Large intestine (tissue), 3 donors: ENCODE measurements around the gene H6PD. TPM values are rescaled to one million over a fixed set of nuclear protein-coding genes. Genes with fewer than 3 reads are reported as not detected.

Experiments used
- DNase-seq, 2 donors: peaks; one replicate each; pipeline versions ENCODE4 v3.0.0 to v3.0.0-alpha.2; 2013
- H3K27ac ChIP-seq: one replicate; pipeline ENCODE4 v1.5.1; 2013; ENCODE audit warnings: low read length
- H3K27me3 ChIP-seq: 2 replicates; pipeline ENCODE4 v1.6.1; 2013; ENCODE audit warnings: low read length; ENCODE audit not compliant: control insufficient read depth, insufficient read depth
- H3K36me3 ChIP-seq: 2 replicates; pipeline ENCODE4 v1.6.1; 2013; ENCODE audit warnings: low read length; ENCODE audit not compliant: control insufficient read depth, insufficient read depth
- H3K4me1 ChIP-seq: one replicate; pipeline ENCODE4 v1.6.1; 2013; ENCODE audit warnings: low read length; ENCODE audit not compliant: control insufficient read depth, insufficient read depth
- H3K4me3 ChIP-seq: one replicate; pipeline ENCODE4 v1.5.1; 2013; ENCODE audit warnings: low read length
- H3K9me3 ChIP-seq: one replicate; pipeline ENCODE4 v1.6.1; 2013; ENCODE audit warnings: mild to moderate bottlenecking, low read depth, low read length, moderate library complexity; ENCODE audit not compliant: control insufficient read depth
- WGBS: methylation state at CpG from one replicate; pipeline ENCODE4 v1.1.5; 2013; ENCODE audit warnings: low lambda C conversion rate; ENCODE audit not compliant: insufficient coverage; 5-methylcytosine and 5-hydroxymethylcytosine counted together
- polyA plus RNA-seq: library from polyadenylated mRNA; unstranded; fragments of 120-200 nt; gene quantifications from one replicate; pipeline ENCODE4 v1.2.1, GENCODE V29; 2013

Gene H6PD
- polyA plus RNA-seq, 1 donor, result 36.6 TPM

GRCh38 chr1:9267827-9268581 is 33.4 kb downstream of the H6PD start:
- H3K9me3 ChIP-seq, result no peaks in the 10 kb centered on the region
- H3K36me3 ChIP-seq, result peaks cover 46% of the 10 kb centered on the region
- no peak for DNase-seq
- H3K4me3 ChIP-seq, result no peak overlapping the region
- no peak overlapping the region for H3K27ac ChIP-seq
- H3K27me3 ChIP-seq, result no peaks in the 10 kb centered on the region
- peaks cover 3% of the 10 kb centered on the region for H3K4me1 ChIP-seq
- WGBS, result no CpG with 5 or more reads among the region's 7 CpGs

- H3K27me3 ChIP-seq, result no peaks in the 10 kb centered on the region
- H3K27ac ChIP-seq, result no peak overlapping the region
- no CpG with 5 or more reads among the region's 17 CpGs for WGBS
- DNase-seq, result no peak
- no peaks in the 10 kb centered on the region for H3K9me3 ChIP-seq
- H3K36me3 ChIP-seq, result peaks cover 36% of the 10 kb centered on the region
- no peak overlapping the region for H3K4me3 ChIP-seq
- H3K4me1 ChIP-seq, result peaks cover 3% of the 10 kb centered on the region
Measured at GRCh38 chr1:9269078-9269501, 34.5 kb downstream of the H6PD start.

GRCh38 chr1:9269721-9270120 is 35.1 kb downstream of the H6PD start:
- DNase-seq, result no peak
- Histone ChIP-seq H3K36me3 (peaks cover 30% of the 10 kb centered on the region), H3K4me3 (no peak overlapping the region), H3K27ac (no peak overlapping the region), H3K9me3 (no peaks in the 10 kb centered on the region), H3K4me1 (peaks cover 3% of the 10 kb centered on the region), H3K27me3 (no peaks in the 10 kb centered on the region)
- no CpG with 5 or more reads among the region's 12 CpGs for WGBS

GRCh38 chr1:9270290-9270883 is 35.8 kb downstream of the H6PD start:
- H3K4me3 ChIP-seq, result no peak overlapping the region
- no CpG with 5 or more reads among the region's 15 CpGs for WGBS
- H3K4me1 ChIP-seq, result peaks cover 6% of the 10 kb centered on the region
- no peaks in the 10 kb centered on the region for H3K27me3 ChIP-seq
- DNase-seq, result no peak
- no peaks in the 10 kb centered on the region for H3K9me3 ChIP-seq
- no peak overlapping the region for H3K27ac ChIP-seq
- H3K36me3 ChIP-seq, result peaks cover 24% of the 10 kb centered on the region

- peaks cover 17% of the 10 kb centered on the region for H3K36me3 ChIP-seq
- H3K27ac ChIP-seq, result no peak overlapping the region
- DNase-seq, result no peak
- no peaks in the 10 kb centered on the region for H3K9me3 ChIP-seq
- peaks cover 13% of the 10 kb centered on the region for H3K4me1 ChIP-seq
- H3K27me3 ChIP-seq, result no peaks in the 10 kb centered on the region
- WGBS, result no CpG with 5 or more reads among the region's 11 CpGs
- H3K4me3 ChIP-seq, result no peak overlapping the region
Measured at GRCh38 chr1:9271283-9271682, 36.7 kb downstream of the H6PD start.

GRCh38 chr1:9271861-9272595 is 37.5 kb downstream of the H6PD start:
- Histone ChIP-seq H3K9me3 (no peaks in the 10 kb centered on the region), H3K27ac (no peak overlapping the region), H3K4me3 (no peak overlapping the region), H3K36me3 (peaks cover 17% of the 10 kb centered on the region), H3K27me3 (no peaks in the 10 kb centered on the region), H3K4me1 (peaks cover 13% of the 10 kb centered on the region)
- no CpG with 5 or more reads among the region's 24 CpGs for WGBS
- DNase-seq, result no peak

GRCh38 chr1:9273177-9273576 is 38.6 kb downstream of the H6PD start:
- no peak overlapping the region for H3K27ac ChIP-seq
- H3K4me1 ChIP-seq, result peaks cover 12% of the 10 kb centered on the region
- no peak for DNase-seq
- H3K27me3 ChIP-seq, result no peaks in the 10 kb centered on the region
- no peaks in the 10 kb centered on the region for H3K9me3 ChIP-seq
- H3K36me3 ChIP-seq, result peaks cover 12% of the 10 kb centered on the region
- no peak overlapping the region for H3K4me3 ChIP-seq
- no CpG with 5 or more reads among the region's 11 CpGs for WGBS

GRCh38 chr1:9275161-9275560 is 40.6 kb downstream of the H6PD start:
- whole genome bisulfite sequencing, result no CpG with 5 or more reads among the region's 10 CpGs
- Histone ChIP-seq H3K9me3 (no peaks in the 10 kb centered on the region), H3K36me3 (no peaks in the 10 kb centered on the region), H3K4me3 (no peak overlapping the region), H3K4me1 (peaks cover 31% of the 10 kb centered on the region), H3K27ac (no peak overlapping the region), H3K27me3 (no peaks in the 10 kb centered on the region)
- no peak for DNase-seq

- WGBS, result no CpG with 5 or more reads among the region's 12 CpGs
- Histone ChIP-seq H3K4me3 (no peak overlapping the region), H3K4me1 (peaks cover 34% of the 10 kb centered on the region), H3K36me3 (no peaks in the 10 kb centered on the region), H3K27me3 (no peaks in the 10 kb centered on the region), H3K27ac (peak overlapping the region; percentile 77), H3K9me3 (no peaks in the 10 kb centered on the region)
- peak; percentile 63 to 69 for DNase-seq
Measured at GRCh38 chr1:9275567-9276034, 41.0 kb downstream of the H6PD start.

GRCh38 chr1:9278116-9278515 is 43.5 kb downstream of the H6PD start:
- H3K9me3 ChIP-seq, result no peaks in the 10 kb centered on the region
- H3K27me3 ChIP-seq, result no peaks in the 10 kb centered on the region
- peaks cover 41% of the 10 kb centered on the region for H3K4me1 ChIP-seq
- no peaks in the 10 kb centered on the region for H3K36me3 ChIP-seq
- no CpG with 5 or more reads among the region's 5 CpGs for WGBS
- DNase-seq, result no peak
- H3K4me3 ChIP-seq, result no peak overlapping the region
- H3K27ac ChIP-seq, result peak overlapping the region; percentile 90
